Testis (tissue), 2 donors: Measurements from ENCODE around the gene EEF1A2.

Experiments used
- POLR2A ChIP-seq: fragments of 450-650 bp; IDR thresholded peaks from one replicate; pipeline ENCODE4 v1.6.1; 2017; ENCODE audit warnings: antibody characterized with exemption, mild to moderate bottlenecking, moderate library complexity
- TF ChIP-seq, protein P1 (sequence below), 3 experiments: fragments of 450-650 bp in 2 of 3; fragments of 200-600 bp in 1 of 3; sonication (generic) in 1 of 3; IDR thresholded peaks; one replicate each; pipeline ENCODE4 v1.5.1; 2016 to 2019; ENCODE audit warnings: antibody characterized with exemption in 3 of 3, mild to moderate bottlenecking in 2 of 3, moderate library complexity in 1 of 3

DNA sequence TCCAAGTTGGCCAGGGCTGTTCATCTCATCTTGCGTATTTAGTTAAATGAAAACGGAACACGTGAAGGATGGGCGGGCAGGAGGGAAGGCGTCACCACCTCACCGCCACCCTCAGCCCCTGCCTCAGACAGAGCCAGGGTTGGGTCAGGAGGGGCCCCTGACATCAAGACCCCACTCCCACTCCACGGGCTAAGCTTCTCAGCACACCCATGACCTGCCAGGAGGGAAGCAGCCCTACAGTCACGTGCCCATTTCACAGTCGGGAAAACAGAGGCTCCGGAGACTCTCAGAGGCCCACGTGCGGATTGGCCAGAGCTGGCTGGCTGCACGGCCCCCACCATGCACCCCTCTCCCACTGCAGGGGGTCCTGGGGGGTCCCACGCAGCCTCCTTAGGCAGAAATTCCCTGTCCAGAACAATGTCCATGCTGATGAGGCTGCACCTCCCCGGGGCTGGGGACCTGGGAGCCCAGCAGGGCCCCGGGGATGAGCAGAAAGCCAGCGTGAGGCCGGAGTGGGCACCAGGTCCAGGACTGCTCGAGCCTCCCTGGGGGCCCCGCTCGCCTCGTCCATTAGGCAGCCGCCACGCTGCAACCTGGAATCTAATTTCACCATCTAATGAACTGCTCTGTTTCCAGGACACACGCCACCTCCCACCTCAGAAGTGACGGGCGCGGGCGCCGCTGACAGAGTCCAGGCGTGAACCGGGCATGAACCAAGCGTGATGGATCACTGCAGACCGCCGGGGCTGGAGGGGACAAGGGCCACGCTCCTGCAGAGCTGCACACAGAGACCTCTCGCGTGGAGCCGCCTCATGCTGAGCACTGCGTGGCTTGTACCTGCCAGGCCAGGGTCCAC lies 42.2 kb downstream of the EEF1A2 start:
- TF ChIP-seq, protein P1, sequence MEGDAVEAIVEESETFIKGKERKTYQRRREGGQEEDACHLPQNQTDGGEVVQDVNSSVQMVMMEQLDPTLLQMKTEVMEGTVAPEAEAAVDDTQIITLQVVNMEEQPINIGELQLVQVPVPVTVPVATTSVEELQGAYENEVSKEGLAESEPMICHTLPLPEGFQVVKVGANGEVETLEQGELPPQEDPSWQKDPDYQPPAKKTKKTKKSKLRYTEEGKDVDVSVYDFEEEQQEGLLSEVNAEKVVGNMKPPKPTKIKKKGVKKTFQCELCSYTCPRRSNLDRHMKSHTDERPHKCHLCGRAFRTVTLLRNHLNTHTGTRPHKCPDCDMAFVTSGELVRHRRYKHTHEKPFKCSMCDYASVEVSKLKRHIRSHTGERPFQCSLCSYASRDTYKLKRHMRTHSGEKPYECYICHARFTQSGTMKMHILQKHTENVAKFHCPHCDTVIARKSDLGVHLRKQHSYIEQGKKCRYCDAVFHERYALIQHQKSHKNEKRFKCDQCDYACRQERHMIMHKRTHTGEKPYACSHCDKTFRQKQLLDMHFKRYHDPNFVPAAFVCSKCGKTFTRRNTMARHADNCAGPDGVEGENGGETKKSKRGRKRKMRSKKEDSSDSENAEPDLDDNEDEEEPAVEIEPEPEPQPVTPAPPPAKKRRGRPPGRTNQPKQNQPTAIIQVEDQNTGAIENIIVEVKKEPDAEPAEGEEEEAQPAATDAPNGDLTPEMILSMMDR (IDR thresholded peaks at IDR 0.05), result no peak
- TF ChIP-seq POLR2A, result no peak
